OCI-LY7 (cell line): Measurements from ENCODE around the gene SLC35A1. TPM values are rescaled to one million over a fixed set of nuclear protein-coding genes. Genes with fewer than 3 reads are reported as not detected.

Experiments
- BruUV-seq: library from RNA; stranded (reverse); fragments of 400-500 nt; replicated peaks from 2 replicates; lab custom pipeline; 2021; lab: Mats Ljungman, UMichigan
- CTCF ChIA-PET: fragments of 300-600 bp; sonication (Branson Sonifier 250); formaldehyde crosslinking; loops from one replicate; lab custom pipeline; 2022; ENCODE audit warnings: antibody characterized with exemption; ENCODE audit not compliant: unreplicated experiment; lab: Charles Lee
- POLR2A ChIA-PET: fragments of 300-600 bp; sonication (Branson Sonifier 250); formaldehyde crosslinking; loops from one replicate; lab custom pipeline; 2022; ENCODE audit warnings: antibody characterized with exemption; lab: Charles Lee
- DNase-seq: peaks from one replicate; pipeline ENCODE4 v3.0.0-alpha.2; 2015; ENCODE audit warnings: low spot score
- H2AFZ ChIP-seq: fragments of 200-600 bp; sonication (generic), shearing (Covaris generic); 2 replicates; pipeline ENCODE4 v1.6.1; 2014; ENCODE audit warnings: mild to moderate bottlenecking, antibody characterized with exemption, low read length, moderate library complexity
- H3K27ac ChIP-seq: fragments of 200-600 bp; sonication (generic); 2 replicates; pipeline ENCODE4 v1.5.1; 2014; ENCODE audit warnings: mixed run types, low read depth, mild to moderate bottlenecking, moderate library complexity, low read length, inconsistent platforms; ENCODE audit not compliant: poor library complexity, severe bottlenecking
- H3K36me3 ChIP-seq: fragments of 200-600 bp; sonication (generic); 2 replicates; pipeline ENCODE4 v1.6.1; 2014; ENCODE audit warnings: mild to moderate bottlenecking, antibody characterized with exemption, low read length, moderate library complexity, mixed read lengths; ENCODE audit not compliant: insufficient read depth
- H3K4me1 ChIP-seq: fragments of 200-600 bp; sonication (generic); 2 replicates; pipeline ENCODE4 v1.5.1; 2014; ENCODE audit warnings: mild to moderate bottlenecking, low read length; ENCODE audit not compliant: insufficient read depth, poor library complexity, severe bottlenecking
- H3K4me2 ChIP-seq: fragments of 200-600 bp; sonication (generic); 2 replicates; pipeline ENCODE4 v1.6.1; 2014; ENCODE audit warnings: mild to moderate bottlenecking, low read length
- H3K4me3 ChIP-seq: fragments of 200-600 bp; sonication (generic); 2 replicates; pipeline ENCODE4 v1.5.1; 2014; ENCODE audit warnings: mild to moderate bottlenecking, low read depth, low read length; ENCODE audit not compliant: poor library complexity, severe bottlenecking
- H3K79me2 ChIP-seq: fragments of 200-600 bp; sonication (generic); 2 replicates; pipeline ENCODE4 v1.6.1; 2016; ENCODE audit warnings: low read depth, mild to moderate bottlenecking, low read length, moderate library complexity, mixed read lengths; ENCODE audit not compliant: insufficient read depth
- H3K9me2 ChIP-seq: fragments of 200-600 bp; sonication (generic); 2 replicates; pipeline ENCODE4 v1.6.1; 2016; ENCODE audit warnings: mild to moderate bottlenecking, low read length, mixed read lengths; ENCODE audit not compliant: insufficient read depth
- H3K9me3 ChIP-seq: fragments of 200-600 bp; sonication (generic); 2 replicates; pipeline ENCODE4 v1.6.1; 2014; ENCODE audit warnings: mild to moderate bottlenecking, mixed run types, low read length, mixed read lengths
- H4K20me1 ChIP-seq: fragments of 200-600 bp; sonication (generic); 2 replicates; pipeline ENCODE4 v1.6.1; 2014; ENCODE audit warnings: mild to moderate bottlenecking, antibody characterized with exemption, low read length, moderate library complexity, mixed read lengths; ENCODE audit not compliant: insufficient read depth
- CTCF ChIP-seq: fragments of 200-600 bp; sonication (generic); conservative IDR thresholded peaks from 2 replicates; pipeline ENCODE4 v1.5.1; 2014; ENCODE audit warnings: mild to moderate bottlenecking, antibody characterized with exemption, low read length, moderate library complexity, mixed read lengths
- EZH2phosphoT487 ChIP-seq: fragments of 200-600 bp; sonication (generic); IDR thresholded peaks from 2 replicates; pipeline ENCODE4 v1.6.1; 2018; ENCODE audit warnings: low read depth, borderline replicate concordance, mild to moderate bottlenecking, mixed run types, antibody characterized with exemption, low read length, moderate library complexity, mixed read lengths
- intact Hi-C: fragments of 100-400 bp; cut with micrococcal nuclease; formaldehyde crosslinking; loops from one replicate; pipeline ENCODE4 v1.10.0; 2022; ENCODE audit not compliant: unreplicated experiment
- total RNA-seq, 2 experiments: library from RNA; depleted of rRNA in 1 of 2; stranded (reverse); fragments of >200 nt in 1 of 2; shearing (Covaris generic) in 1 of 2; gene quantifications; 2 replicates each; pipeline ENCODE4 v1.2.3, GENCODE V29; 2014 to 2022

SLC35A1 gene
- total RNA-seq, 2 experiments from 2014 or later, result 17.0 to 22.4 TPM

GRCh38 chr6:87551799-87552198, 79.0 kb downstream of the SLC35A1 start:
- no peak for TF ChIP-seq CTCF
- no peak for TF ChIP-seq EZH2phosphoT487
- DNase-seq, result no peak
- H3K79me2 ChIP-seq, result no peaks in the 10 kb centered on the region
- CTCF ChIA-PET, result no interaction called here
- no peak overlapping the region for H2AFZ ChIP-seq
- no peak overlapping the region for H3K4me2 ChIP-seq
- H3K4me1 ChIP-seq, result no peaks in the 10 kb centered on the region
- peaks cover 7% of the 10 kb centered on the region for H3K9me3 ChIP-seq
- no TSS peak for BruUV-seq
- no peaks in the 10 kb centered on the region for H3K9me2 ChIP-seq
- no peak overlapping the region for H3K4me3 ChIP-seq
- POLR2A ChIA-PET, result interaction anchor here (0.7 to 0.9 kb wide), 5 partner anchors 34 to 131 kb away, joined by 3 to 9 read pairs (median 4); no protein-coding TSS in a partner anchor
- no peaks in the 10 kb centered on the region for H4K20me1 ChIP-seq
- H3K27ac ChIP-seq, result no peak overlapping the region
- H3K36me3 ChIP-seq, result peaks cover 71% of the 10 kb centered on the region
- intact Hi-C loops, result no loop called here

GRCh38 chr6:87553159-87553765, 80.5 kb downstream of the SLC35A1 start:
- H3K79me2 ChIP-seq, result no peaks in the 10 kb centered on the region
- CTCF ChIA-PET, result no interaction called here
- H2AFZ ChIP-seq, result no peak overlapping the region
- H4K20me1 ChIP-seq, result no peaks in the 10 kb centered on the region
- no peak overlapping the region for H3K4me3 ChIP-seq
- no TSS peak for BruUV-seq
- H3K4me2 ChIP-seq, result no peak overlapping the region
- TF ChIP-seq CTCF (no peak), EZH2phosphoT487 (no peak)
- H3K9me3 ChIP-seq, result peaks cover 4% of the 10 kb centered on the region; the same call in 1 of the 2 replicates
- no peak overlapping the region for H3K27ac ChIP-seq
- H3K4me1 ChIP-seq, result no peaks in the 10 kb centered on the region
- peaks cover 77% of the 10 kb centered on the region for H3K36me3 ChIP-seq
- H3K9me2 ChIP-seq, result no peaks in the 10 kb centered on the region
- intact Hi-C loops, result no loop called here
- no peak for DNase-seq
- POLR2A ChIA-PET, result interaction anchor here (0.8 to 1.1 kb wide), 2 partner anchors 10 to 11 kb away, joined by 3 read pairs; no protein-coding TSS in a partner anchor

- CTCF ChIA-PET, result no interaction called here
- no peak for TF ChIP-seq EZH2phosphoT487
- TF ChIP-seq CTCF, result no peak
- Histone ChIP-seq H3K79me2 (no peaks in the 10 kb centered on the region), H2AFZ (no peak overlapping the region), H4K20me1 (no peaks in the 10 kb centered on the region), H3K27ac (no peak overlapping the region), H3K4me1 (no peaks in the 10 kb centered on the region), H3K4me3 (no peak overlapping the region), H3K9me2 (no peaks in the 10 kb centered on the region), H3K9me3 (no peaks in the 10 kb centered on the region), H3K4me2 (no peak overlapping the region), H3K36me3 (peaks cover 73% of the 10 kb centered on the region)
- no TSS peak for BruUV-seq
- no peak for DNase-seq
- intact Hi-C loops, result no loop called here
- POLR2A ChIA-PET, result no interaction called here
Measured at GRCh38 chr6:87555506-87555905, 82.7 kb downstream of the SLC35A1 start.
